ENCODE measurements around the gene DOCK10.

Gene DOCK10

GRCh38 chr2:224833986-224834385 lies 208.3 kb downstream of the DOCK10 start:
- TF ChIP-seq CTCF (IDR thresholded peaks at IDR 0.05; ENCODE audit: borderline replicate concordance, control extremely low read depth, extremely low read depth, insufficient read depth, missing control alignments): no peak
- in situ Hi-C loops (cut with MboI; ENCODE audit: low sequenced_read_pairs, unreplicated experiment): no loop called here
- no peak for DNase-seq (ENCODE audit: low spot score)

- in situ Hi-C loops (cut with MboI; ENCODE audit: low sequenced_read_pairs, unreplicated experiment): no loop called here
- TF ChIP-seq CTCF (IDR thresholded peaks at IDR 0.05; ENCODE audit: borderline replicate concordance, control extremely low read depth, extremely low read depth, insufficient read depth, missing control alignments): no peak
- no peak for DNase-seq (ENCODE audit: low spot score)
Observed at GRCh38 chr2:224832207-224832606, 210.1 kb downstream of the DOCK10 start.

- no peak for TF ChIP-seq CTCF (IDR thresholded peaks at IDR 0.05; ENCODE audit: borderline replicate concordance, control extremely low read depth, extremely low read depth, insufficient read depth, missing control alignments)
- DNase-seq (ENCODE audit: low spot score): no peak
- in situ Hi-C loops (cut with MboI; ENCODE audit: low sequenced_read_pairs, unreplicated experiment): no loop called here
Observed at GRCh38 chr2:224831530-224831929, 210.7 kb downstream of the DOCK10 start.

GRCh38 chr2:224820283-224820991 lies 221.8 kb downstream of the DOCK10 start:
- no peak for TF ChIP-seq CTCF (IDR thresholded peaks at IDR 0.05; ENCODE audit: borderline replicate concordance, control extremely low read depth, extremely low read depth, insufficient read depth, missing control alignments)
- DNase-seq (ENCODE audit: low spot score): no peak
- in situ Hi-C loops (cut with MboI; ENCODE audit: low sequenced_read_pairs, unreplicated experiment): no loop called here

- no peak for DNase-seq (ENCODE audit: low spot score)
- in situ Hi-C loops (cut with MboI; ENCODE audit: low sequenced_read_pairs, unreplicated experiment): no loop called here
- TF ChIP-seq CTCF (IDR thresholded peaks at IDR 0.05; ENCODE audit: borderline replicate concordance, control extremely low read depth, extremely low read depth, insufficient read depth, missing control alignments): no peak
Observed at GRCh38 chr2:224819075-224819474, 223.2 kb downstream of the DOCK10 start.

- in situ Hi-C loops (cut with MboI; ENCODE audit: low sequenced_read_pairs, unreplicated experiment): no loop called here
- TF ChIP-seq CTCF (IDR thresholded peaks at IDR 0.05; ENCODE audit: borderline replicate concordance, control extremely low read depth, extremely low read depth, insufficient read depth, missing control alignments): no peak
- DNase-seq (ENCODE audit: low spot score): no peak
Observed at GRCh38 chr2:224817676-224818075, 224.6 kb downstream of the DOCK10 start.
